ENCODE data around the gene PTPRA.
"Not testable (repeated sequence)": the region's sequence is repeated elsewhere in the genome, so short reads cannot be mapped to it uniquely, and the experiment has no call there.

PTPRA gene

DNA sequence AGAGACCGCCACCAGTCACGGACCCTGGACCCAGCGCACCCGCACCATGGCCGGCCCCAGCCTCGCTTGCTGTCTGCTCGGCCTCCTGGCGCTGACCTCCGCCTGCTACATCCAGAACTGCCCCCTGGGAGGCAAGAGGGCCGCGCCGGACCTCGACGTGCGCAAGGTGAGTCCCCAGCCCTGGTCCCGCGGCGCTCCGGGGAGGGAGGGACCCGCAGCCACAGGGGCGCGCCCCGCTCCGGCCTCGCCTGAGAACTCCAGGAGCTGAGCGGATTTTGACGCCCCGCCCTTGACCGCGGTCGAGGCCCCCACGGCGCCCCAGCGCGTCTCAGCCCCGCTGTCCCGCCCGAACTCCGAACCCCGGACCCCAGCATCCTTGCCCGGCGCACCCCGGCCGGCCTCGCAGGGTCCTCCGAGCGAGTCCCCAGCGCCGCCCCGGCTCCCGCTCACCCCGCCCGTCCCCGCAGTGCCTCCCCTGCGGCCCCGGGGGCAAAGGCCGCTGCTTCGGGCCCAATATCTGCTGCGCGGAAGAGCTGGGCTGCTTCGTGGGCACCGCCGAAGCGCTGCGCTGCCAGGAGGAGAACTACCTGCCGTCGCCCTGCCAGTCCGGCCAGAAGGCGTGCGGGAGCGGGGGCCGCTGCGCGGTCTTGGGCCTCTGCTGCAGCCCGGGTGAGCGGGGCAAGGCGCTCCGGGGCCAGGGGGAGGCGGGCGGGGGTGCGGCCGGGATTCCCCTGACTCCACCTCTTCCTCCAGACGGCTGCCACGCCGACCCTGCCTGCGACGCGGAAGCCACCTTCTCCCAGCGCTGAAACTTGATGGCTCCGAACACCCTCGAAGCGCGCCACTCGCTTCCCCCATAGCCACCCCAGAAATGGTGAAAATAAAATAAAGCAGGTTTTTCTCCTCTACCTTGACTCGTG lies 198.6 kb downstream of the PTPRA start, which contains the start of gene OXT:
OXT (plus strand) TSS at position 11 of the 920 bp plus-strand sequence; CDS start at position 47, 36 bp downstream.
- H3K27me3 ChIP-seq (ENCODE audit: control insufficient read depth in 1 of 2, insufficient read depth in 2 of 2, low read length in 2 of 2), result peaks cover 0 to 26% of the 10 kb centered on the region in 2 donors
- H3K36me3 ChIP-seq (ENCODE audit: insufficient read depth, low read length), result no peaks in the 10 kb centered on the region
- H3K9me3 ChIP-seq (ENCODE audit: low read length), result no peaks in the 10 kb centered on the region
- no peaks in the 10 kb centered on the region for H3K4me1 ChIP-seq (ENCODE audit: insufficient read depth, low read length)
- no peak within 1 kb of the TSS for H3K9ac ChIP-seq (ENCODE audit: low read length)
- peak within 1 kb of the TSS in 1 of 2 donors; percentile 32 for H3K4me3 ChIP-seq (ENCODE audit: low read depth in 1 of 2, low read length in 2 of 2)
- H3K27ac ChIP-seq (ENCODE audit: low read depth, low read length), result no peak within 1 kb of the TSS

DNA sequence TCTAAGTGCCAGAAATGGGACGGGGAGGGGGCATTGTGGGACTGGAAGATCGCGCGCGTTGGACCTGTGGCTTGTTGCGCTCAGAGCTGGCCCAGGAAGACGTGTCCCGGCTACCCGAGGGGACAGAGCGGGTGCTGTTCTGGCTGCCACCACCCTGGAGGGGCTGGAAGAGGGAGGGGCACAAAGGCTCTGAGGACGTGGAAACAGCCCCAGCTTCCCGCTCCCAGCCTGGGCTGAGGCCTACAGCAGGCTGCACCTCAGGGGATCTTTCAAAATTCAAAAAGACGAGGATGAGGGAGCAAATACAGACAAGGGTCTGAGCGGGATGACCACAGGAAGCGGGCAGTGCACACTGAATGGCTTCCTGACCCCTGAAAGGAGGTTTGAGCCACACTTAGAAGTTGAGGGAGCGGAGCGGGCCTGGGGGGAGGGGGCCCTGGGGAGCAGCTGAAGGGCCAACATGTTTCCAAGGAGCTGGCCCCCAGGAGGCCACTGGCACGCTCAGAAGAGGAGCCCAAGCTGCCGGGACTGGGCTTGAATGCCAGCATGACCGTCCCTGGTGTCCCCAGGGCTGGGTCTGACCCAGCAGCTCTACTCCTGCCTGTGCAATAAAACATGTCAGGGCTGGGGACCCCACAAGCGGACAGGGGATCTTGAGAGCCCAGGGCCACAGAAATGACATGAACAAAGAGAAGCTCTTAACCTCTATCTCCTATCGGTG lies 199.4 kb downstream of the PTPRA start:
- no peaks in the 10 kb centered on the region for H3K9me3 ChIP-seq (ENCODE audit: low read length)
- H3K4me3 ChIP-seq (ENCODE audit: low read depth in 1 of 2, low read length in 2 of 2), result peak overlapping the region in 1 of 2 donors; percentile 32
- peaks cover 0 to 26% of the 10 kb centered on the region in 2 donors for H3K27me3 ChIP-seq (ENCODE audit: control insufficient read depth in 1 of 2, insufficient read depth in 2 of 2, low read length in 2 of 2)

DNA sequence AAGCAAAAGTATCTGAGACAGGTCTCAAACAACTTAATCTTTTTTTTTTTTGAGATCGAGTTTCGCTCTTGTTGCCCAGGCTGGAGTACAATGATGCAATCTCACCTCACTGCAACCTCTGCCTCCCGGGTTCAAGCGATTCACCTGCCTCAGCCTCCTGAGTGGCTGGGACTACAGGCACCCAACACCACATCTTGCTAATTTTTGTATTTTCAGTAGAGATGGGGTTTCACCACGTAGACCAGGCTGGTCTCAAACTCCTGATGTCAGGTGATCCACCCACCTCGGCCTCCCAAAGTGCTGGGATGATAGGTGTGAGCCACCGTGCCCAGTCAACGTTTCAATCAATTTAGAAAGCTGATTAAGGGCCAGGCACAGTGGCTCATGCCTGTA lies 200.0 kb downstream of the PTPRA start:
- H3K27me3 ChIP-seq (ENCODE audit: control insufficient read depth in 1 of 2, insufficient read depth in 2 of 2, low read length in 2 of 2), result peaks cover 0 to 26% of the 10 kb centered on the region in 2 donors

More for the DNA sequence above, 199.4 kb downstream of the PTPRA start:
- H3K4me1 ChIP-seq (ENCODE audit: insufficient read depth, low read length), result no peaks in the 10 kb centered on the region
- no peaks in the 10 kb centered on the region for H3K36me3 ChIP-seq (ENCODE audit: insufficient read depth, low read length)
- H3K27ac ChIP-seq (ENCODE audit: low read depth, low read length), result no peak overlapping the region
- H3K9ac ChIP-seq (ENCODE audit: low read length), result no peak overlapping the region

DNA sequence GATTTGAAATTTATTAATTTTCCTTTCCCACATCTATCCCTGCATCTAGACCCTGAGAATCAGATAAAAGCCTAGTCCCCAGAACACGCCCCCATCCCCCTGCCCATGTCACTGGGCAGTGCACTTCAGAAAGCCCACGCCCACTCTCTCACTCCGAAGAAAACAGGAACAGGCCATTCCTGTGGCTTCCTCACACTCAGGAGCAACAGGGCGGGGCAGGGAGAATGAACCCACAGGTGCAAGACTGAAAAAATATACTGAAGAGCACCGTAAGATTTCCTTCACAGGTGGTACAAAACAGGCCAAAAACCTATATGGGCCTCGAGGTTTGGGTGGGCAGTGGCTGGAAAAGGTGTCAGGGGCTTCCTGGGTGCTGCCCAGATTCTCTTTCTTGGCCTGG lies 201.5 kb downstream of the PTPRA start:
- Histone ChIP-seq H3K27ac (ENCODE audit: low read depth, low read length) (no peak overlapping the region), H3K36me3 (ENCODE audit: insufficient read depth, low read length) (no peaks in the 10 kb centered on the region), H3K4me3 (ENCODE audit: low read depth in 1 of 2, low read length in 2 of 2) (no peak overlapping the region), H3K27me3 (ENCODE audit: control insufficient read depth in 1 of 2, insufficient read depth in 2 of 2, low read length in 2 of 2) (peaks cover 0 to 26% of the 10 kb centered on the region in 2 donors), H3K4me1 (ENCODE audit: insufficient read depth, low read length) (no peaks in the 10 kb centered on the region), H3K9me3 (ENCODE audit: low read length) (no peaks in the 10 kb centered on the region), H3K9ac (ENCODE audit: low read length) (no peak overlapping the region)

More for the DNA sequence above, 200.0 kb downstream of the PTPRA start:
- not testable (repeated sequence) for H3K4me3 ChIP-seq (ENCODE audit: low read depth in 1 of 2, low read length in 2 of 2); H3K36me3 ChIP-seq (ENCODE audit: insufficient read depth, low read length); H3K4me1 ChIP-seq (ENCODE audit: insufficient read depth, low read length); H3K27ac ChIP-seq (ENCODE audit: low read depth, low read length); H3K9me3 ChIP-seq (ENCODE audit: low read length); H3K9ac ChIP-seq (ENCODE audit: low read length)

DNA sequence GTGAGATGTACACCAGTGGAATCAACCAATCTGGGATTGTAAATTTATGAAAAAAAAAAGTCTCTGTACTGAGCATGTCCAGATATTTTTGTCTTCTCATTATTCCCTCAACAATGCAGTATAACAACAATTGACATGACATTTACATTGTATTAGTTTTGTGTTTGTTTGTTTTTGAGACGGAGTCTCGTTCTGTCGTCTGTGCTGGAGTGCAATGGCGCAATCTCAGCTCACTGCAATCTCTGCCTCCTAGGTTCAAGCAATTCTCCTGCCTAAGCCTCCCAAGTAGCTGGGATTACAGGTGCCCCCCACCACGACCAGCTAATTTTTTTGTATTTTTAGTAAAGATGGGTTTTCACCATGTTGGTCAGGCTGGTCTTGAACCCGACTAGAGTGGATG lies 202.0 kb downstream of the PTPRA start:
- H3K4me1 ChIP-seq (ENCODE audit: insufficient read depth, low read length); H3K36me3 ChIP-seq (ENCODE audit: insufficient read depth, low read length); H3K9me3 ChIP-seq (ENCODE audit: low read length); H3K4me3 ChIP-seq (ENCODE audit: low read depth in 1 of 2, low read length in 2 of 2); H3K27ac ChIP-seq (ENCODE audit: low read depth, low read length); H3K9ac ChIP-seq (ENCODE audit: low read length): not testable (repeated sequence)
- H3K27me3 ChIP-seq (ENCODE audit: control insufficient read depth in 1 of 2, insufficient read depth in 2 of 2, low read length in 2 of 2), result peaks cover 0 to 26% of the 10 kb centered on the region in 2 donors

DNA sequence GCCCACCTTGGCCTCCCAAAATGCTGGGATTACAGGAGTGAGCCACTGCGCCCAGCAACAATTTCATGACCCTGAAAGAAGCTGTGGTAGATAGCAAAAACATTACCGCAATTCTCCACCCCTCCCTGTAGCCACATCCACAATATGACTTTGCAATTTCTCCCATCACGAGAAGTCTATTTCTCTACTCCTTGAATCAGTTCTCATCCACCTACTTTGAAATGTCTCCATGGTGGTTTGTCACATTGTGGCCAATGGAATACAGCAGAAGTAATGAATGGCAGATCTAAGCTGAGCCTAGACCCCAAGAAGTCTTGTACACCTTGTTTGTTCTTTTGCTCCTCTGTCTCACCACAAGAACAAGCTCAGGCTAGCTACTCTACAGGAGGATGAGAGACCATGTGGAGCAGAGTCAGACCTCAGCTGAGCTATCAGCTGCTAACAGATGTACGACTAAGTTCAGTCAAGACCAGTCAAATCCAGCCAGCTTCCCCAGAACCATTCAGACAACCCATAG lies 204.4 kb downstream of the PTPRA start:
- H3K9me3 ChIP-seq (ENCODE audit: low read length), result no peaks in the 10 kb centered on the region
- H3K4me3 ChIP-seq (ENCODE audit: low read depth in 1 of 2, low read length in 2 of 2), result no peak overlapping the region
- no peaks in the 10 kb centered on the region for H3K36me3 ChIP-seq (ENCODE audit: insufficient read depth, low read length)
- H3K27me3 ChIP-seq (ENCODE audit: control insufficient read depth in 1 of 2, insufficient read depth in 2 of 2, low read length in 2 of 2), result peaks cover 11 to 21% of the 10 kb centered on the region in 2 donors
- no peaks in the 10 kb centered on the region for H3K4me1 ChIP-seq (ENCODE audit: insufficient read depth, low read length)
- H3K9ac ChIP-seq (ENCODE audit: low read length), result no peak overlapping the region
- H3K27ac ChIP-seq (ENCODE audit: low read depth, low read length), result no peak overlapping the region

DNA sequence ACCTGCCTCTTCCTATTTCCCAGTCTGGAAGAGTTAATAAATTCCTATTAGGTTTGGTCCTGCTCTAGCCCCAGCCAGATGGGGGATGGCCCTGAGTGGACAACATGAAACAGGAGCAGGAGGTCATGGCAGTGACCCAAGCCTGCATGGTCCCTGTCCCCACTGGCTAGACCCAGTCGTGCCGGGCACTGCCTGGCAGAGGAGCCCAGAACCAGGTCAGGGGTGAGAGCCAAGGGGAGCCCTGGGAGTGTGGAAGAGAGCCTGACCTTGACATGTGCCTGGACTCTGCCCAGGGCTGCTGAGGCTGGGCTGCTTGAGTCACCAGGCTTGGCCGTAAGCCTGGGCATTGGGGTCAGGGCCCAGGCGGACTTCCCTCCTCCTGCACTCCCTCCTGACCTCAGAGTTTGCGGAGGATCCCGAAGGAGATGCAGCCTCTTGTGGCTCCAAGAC lies 207.7 kb downstream of the PTPRA start:
- Histone ChIP-seq H3K9ac (ENCODE audit: low read length) (no peak overlapping the region), H3K27ac (ENCODE audit: low read depth, low read length) (no peak overlapping the region), H3K36me3 (ENCODE audit: insufficient read depth, low read length) (no peaks in the 10 kb centered on the region), H3K4me1 (ENCODE audit: insufficient read depth, low read length) (no peaks in the 10 kb centered on the region), H3K4me3 (ENCODE audit: low read depth in 1 of 2, low read length in 2 of 2) (no peak overlapping the region), H3K27me3 (ENCODE audit: control insufficient read depth in 1 of 2, insufficient read depth in 2 of 2, low read length in 2 of 2) (peaks cover 11 to 36% of the 10 kb centered on the region in 2 donors), H3K9me3 (ENCODE audit: low read length) (no peaks in the 10 kb centered on the region)

DNA sequence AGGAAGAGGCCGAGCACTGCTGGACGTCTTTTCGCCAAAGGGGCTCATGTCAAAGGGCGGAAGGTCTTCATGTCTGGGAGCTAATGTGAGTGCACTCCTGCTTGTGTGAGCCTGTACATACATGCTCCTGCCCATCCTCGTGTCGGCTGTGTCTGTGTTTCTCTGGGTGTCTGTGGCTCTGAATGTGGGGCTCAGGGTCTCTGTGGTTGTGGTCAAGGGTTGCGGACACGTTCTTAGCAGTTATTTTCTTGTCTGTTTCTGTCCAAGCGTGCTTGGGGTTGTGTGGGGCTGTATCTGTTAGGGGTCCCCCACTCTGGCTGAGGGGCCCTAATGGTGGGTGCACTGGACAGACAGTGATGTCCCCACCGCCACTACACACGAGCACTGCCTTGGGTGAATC lies 208.4 kb downstream of the PTPRA start:
- Histone ChIP-seq H3K36me3 (ENCODE audit: insufficient read depth, low read length) (no peaks in the 10 kb centered on the region), H3K27me3 (ENCODE audit: control insufficient read depth in 1 of 2, insufficient read depth in 2 of 2, low read length in 2 of 2) (peaks cover 11 to 36% of the 10 kb centered on the region in 2 donors), H3K9ac (ENCODE audit: low read length) (no peak overlapping the region), H3K4me3 (ENCODE audit: low read depth in 1 of 2, low read length in 2 of 2) (no peak overlapping the region), H3K9me3 (ENCODE audit: low read length) (no peaks in the 10 kb centered on the region), H3K27ac (ENCODE audit: low read depth, low read length) (no peak overlapping the region), H3K4me1 (ENCODE audit: insufficient read depth, low read length) (no peaks in the 10 kb centered on the region)

DNA sequence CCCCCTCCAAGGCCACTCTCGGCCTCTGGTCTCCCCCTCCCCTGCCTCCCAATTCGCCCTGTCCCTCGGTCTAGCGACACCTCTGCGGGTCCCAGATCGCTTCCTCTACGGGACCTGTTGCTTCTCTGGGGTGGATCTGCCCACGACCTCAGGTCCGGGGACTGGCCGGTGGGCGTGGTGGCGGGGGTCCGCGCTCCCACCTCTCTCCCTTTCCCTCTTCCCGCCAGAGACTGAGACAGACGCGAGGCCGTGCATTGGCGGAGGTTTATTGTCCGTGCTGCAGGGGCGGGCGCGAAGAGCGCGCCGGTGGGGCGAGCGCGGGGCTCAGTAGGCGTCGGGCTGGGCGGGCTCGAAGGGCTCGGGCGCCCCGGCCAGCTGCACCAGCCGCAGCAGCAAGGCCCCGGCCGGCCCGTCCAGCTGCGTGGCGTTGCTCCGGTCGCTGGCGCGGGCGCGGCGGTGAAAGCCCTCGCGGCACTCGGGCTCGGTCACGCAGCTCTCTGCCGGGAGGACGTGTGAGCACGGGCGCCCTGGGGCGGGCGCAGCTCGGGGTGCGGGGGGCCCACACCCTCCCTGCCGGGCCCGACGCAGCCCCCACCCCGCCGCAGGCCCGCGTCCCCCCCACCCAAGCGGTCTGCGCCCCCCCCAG lies 209.1 kb downstream of the PTPRA start:
- Histone ChIP-seq H3K36me3 (ENCODE audit: insufficient read depth, low read length) (no peaks in the 10 kb centered on the region), H3K4me3 (ENCODE audit: low read depth in 1 of 2, low read length in 2 of 2) (no peak overlapping the region), H3K27me3 (ENCODE audit: control insufficient read depth in 1 of 2, insufficient read depth in 2 of 2, low read length in 2 of 2) (peaks cover 11 to 36% of the 10 kb centered on the region in 2 donors), H3K9ac (ENCODE audit: low read length) (no peak overlapping the region), H3K9me3 (ENCODE audit: low read length) (no peaks in the 10 kb centered on the region), H3K4me1 (ENCODE audit: insufficient read depth, low read length) (no peaks in the 10 kb centered on the region), H3K27ac (ENCODE audit: low read depth, low read length) (no peak overlapping the region)

DNA sequence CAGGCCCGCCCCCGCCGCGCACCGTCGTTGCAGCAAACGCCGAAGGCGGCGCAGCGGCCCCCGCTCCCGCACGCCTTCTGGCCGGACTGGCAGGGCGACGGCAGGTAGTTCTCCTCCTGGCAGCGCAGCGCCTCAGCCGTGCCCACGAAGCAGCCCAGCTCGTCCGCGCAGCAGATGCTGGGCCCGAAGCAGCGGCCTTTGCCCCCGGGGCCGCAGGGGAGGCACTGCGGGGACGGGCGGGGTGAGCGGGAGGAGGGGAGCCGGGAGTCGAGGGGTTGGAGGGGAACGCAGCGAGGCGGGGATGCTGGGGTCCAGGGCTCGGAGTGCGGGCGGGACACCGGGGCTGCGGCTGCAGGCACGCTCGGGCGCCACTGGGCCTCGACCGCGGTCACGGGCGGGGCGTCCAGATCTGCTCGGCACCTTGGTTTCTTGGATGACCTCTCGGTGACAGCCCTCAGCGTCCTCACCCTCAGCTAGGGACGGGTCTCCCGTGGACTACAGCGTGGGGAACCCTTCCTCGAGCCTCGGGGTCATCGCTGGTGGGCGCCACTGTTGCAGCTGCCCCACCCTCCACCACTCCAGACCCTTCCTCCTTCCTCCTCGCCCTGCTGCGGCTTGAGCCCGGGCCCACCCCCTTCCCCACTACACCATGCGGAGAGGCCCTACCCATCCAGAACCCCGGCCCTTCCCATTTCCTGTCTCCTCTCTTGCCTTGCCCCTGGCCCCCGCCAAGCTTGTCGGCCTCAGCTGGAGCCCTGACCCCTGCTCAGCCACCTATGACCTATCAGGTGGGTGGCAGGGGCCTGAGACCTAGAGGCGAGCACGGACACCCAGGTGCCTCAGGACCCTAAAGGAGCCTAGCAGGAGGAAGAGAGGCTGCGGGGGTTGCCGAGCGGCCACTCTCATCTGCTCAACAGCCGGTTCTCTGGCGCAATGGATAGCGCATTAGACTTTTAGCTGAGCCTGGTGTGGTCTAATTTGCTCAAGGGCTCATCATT lies 210.0 kb downstream of the PTPRA start:
- Histone ChIP-seq H3K27ac (ENCODE audit: low read depth, low read length) (no peak overlapping the region), H3K36me3 (ENCODE audit: insufficient read depth, low read length) (no peaks in the 10 kb centered on the region), H3K9me3 (ENCODE audit: low read length) (no peaks in the 10 kb centered on the region), H3K4me1 (ENCODE audit: insufficient read depth, low read length) (no peaks in the 10 kb centered on the region), H3K27me3 (ENCODE audit: control insufficient read depth in 1 of 2, insufficient read depth in 2 of 2, low read length in 2 of 2) (peaks cover 11 to 36% of the 10 kb centered on the region in 2 donors), H3K4me3 (ENCODE audit: low read depth in 1 of 2, low read length in 2 of 2) (peak overlapping the region in 1 of 2 donors; percentile 32), H3K9ac (ENCODE audit: low read length) (no peak overlapping the region)
